Stromal cell of bone marrow (primary cell): ENCODE data around the gene ZNF554.
"Not testable (repeated sequence)": the region's sequence is repeated elsewhere in the genome, so short reads cannot be mapped to it uniquely, and the experiment has no call there.

ENCODE experiments used
- DNase-seq: peaks from one replicate; pipeline ENCODE4 v3.0.0-alpha.2; 2012; ENCODE audit warnings: low read depth

ZNF554 gene

DNA sequence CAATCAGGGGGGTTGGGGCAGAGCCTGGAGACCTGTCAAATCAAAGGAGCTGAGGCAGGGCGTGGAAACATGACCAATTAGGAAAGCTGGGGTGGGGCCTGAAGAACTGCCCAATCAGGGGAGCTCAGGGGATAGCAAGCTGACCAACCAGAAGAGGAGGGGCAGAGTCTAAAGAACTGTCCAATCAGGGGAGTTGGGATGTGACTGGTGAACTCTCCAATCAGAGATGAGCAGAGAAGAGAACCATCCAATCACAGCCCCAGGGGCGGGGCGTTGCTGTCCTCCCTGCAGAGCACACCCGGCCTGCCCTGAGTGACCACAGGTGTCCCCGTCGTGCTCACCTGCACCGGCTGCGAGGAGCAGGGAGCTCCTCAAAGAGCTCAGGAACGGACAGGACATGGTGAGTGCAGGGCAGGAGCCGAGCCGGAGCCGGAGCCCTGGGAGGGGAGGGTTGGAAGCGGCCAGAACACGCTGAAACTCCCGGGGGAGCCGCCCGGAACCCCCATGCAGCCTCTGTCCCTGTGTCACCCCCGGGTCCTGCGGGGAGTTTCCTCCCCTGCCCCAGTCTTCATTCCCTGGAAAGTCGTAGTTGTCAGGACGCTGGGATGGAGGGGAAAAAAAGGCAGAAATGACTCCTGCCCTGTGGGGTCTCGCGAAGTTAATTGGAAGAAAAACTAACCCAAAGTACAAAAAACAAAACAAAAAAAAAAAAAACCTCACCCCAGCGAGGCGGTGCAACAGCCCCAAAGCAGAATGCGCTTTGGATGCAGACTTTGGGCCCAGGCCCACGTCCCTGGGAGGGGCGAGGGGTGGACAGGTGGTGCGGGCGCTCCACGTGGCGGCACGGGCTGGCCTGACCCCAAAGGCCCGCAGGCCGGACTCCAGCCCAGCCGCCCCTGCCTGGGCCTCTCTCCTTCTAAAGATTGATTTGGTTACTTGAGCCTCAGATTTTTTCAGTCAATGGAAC lies 47.6 kb downstream of the ZNF554 start, which contains the start of gene ZNF556:
Gene ZNF556, plus strand, starts transcription at position 311 of the 967 bp plus-strand sequence. Its CDS starts 87 bp downstream, at position 398.
- no peak for DNase-seq

DNA sequence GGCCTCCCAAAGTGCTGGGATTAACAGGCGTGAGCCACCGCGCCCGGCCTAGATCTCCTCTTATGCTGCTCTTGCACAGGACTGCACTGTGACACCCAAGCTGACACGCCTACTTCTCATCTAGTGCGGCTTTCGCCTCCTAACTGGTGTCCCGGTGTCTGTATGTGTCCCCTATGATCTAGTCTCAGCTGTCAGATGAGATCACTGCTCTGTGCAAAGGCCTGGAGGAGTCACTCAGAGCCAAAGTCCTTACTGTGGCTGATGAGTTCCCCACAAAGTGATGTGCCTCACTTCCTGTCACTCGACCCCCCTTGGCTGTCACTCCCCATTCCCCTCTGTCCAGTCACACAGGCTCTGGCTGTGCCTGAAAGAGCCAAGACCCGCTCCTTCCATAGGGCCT lies 50.0 kb downstream of the ZNF554 start:
- no peak for DNase-seq

- not testable (repeated sequence) for DNase-seq
Observed at GRCh38 chr19:2872175-2872574, 52.5 kb downstream of the ZNF554 start.

DNA sequence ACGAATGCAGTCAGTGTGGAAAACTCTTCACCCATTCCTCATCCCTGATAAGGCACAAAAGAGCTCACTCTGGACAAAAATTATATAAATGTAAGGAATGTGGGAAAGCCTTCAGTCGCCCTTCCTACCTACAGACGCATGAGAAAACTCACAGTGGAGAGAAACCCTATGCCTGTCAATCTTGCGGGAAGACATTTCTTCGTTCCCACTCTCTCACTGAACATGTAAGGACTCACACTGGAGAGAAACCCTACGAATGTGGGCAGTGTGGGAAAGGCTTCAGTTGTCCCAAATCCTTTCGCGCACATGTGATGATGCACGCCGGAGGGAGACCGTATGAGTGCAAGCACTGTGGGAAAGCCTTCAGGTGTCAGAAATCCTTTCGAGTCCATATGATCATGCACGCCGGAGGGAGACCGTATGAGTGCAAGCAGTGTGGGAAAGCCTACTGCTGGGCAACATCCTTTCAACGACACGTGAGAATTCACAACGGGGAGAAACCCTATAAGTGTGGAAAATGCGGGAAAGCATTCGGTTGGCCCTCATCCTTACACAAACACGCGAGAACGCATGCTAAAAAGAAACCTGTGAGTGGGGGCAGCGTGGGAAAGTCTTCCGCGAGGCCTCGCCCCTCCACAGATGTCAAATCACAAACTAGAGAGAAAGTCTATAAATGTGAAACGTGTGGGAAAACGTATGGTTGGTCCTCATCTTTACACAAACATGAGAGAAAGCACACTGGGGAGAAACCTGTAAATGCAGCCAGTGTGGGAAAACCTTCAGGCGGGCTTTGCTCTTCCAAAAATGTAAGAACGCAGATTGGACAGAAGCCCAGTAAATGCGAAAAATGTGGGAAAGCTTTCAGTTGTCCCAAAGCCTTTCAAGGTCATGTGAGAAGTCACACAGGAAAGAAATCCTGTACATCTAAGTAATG lies 58.0 kb downstream of the ZNF554 start:
- no peak for DNase-seq

DNA sequence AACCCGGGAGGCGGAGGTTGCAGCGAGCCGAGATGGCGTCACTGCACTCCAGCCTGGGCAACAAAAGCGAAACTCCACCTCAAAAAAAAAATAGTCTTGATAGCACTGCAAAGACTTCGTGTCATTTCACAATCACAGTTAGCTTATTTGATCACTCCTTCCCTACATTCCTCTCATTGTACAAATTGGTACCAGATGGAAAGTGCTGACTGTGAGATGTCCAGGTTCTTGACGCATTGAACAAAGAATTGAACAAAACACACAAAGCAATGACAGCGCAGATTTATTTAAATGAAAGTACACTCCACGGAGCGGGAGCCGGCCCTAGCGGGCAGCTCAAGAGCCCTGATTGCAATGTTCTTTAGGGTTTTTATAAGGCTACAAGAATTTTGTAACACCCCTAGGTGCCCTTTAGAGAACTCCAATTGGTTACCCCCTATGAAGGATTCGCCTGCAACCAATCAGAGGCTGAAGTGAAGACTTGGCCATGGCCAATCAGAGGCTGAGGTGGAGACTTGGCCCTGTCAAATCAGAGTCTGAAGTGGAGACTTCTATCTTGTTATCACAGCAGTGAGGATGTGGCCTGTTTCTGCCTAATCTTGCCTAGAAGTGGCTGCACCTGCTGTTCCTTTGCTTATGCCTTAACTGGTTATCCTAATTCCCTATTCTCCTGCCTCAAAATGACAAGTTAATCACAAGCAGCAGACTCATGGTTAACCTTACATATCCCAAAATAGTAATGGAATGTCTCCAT lies 64.2 kb downstream of the ZNF554 start:
- no peak for DNase-seq

DNA sequence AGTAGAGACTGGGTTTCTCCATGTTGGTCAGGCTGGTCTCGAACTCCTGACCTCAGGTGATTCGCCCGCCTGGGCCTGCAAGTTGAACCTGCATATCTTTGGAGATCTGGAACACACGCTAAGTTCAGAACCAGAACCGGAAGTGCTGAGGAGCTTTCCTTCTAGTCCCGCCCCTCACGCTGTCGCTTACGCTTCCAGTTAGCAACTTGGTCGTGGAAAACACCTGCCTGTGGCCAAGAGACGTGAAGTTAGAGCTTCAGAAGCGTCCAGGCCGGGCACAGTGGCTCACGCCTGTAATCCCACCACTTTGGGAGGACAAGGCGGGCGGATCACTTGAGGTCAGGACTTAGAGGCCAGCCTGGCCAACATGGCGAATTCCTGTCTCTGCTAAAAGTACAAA lies 66.1 kb downstream of the ZNF554 start:
- no peak for DNase-seq
